Left ventricle myocardium inferior (tissue), 1 donor: ENCODE results near the gene FRAS1. TPM values are rescaled to one million over a fixed set of nuclear protein-coding genes. Genes with fewer than 3 reads are reported as not detected.

Source experiments
- DNase-seq: peaks from one replicate; pipeline ENCODE4 v3.0.0-alpha.2; 2020
- H3K27ac ChIP-seq: fragments of 200-600 bp; replicated peaks from 2 replicates; pipeline ENCODE4 v1.8.0; 2021
- H3K27me3 ChIP-seq: fragments of 200-600 bp; 2 replicates; pipeline ENCODE4 v1.8.0; 2021; ENCODE audit warnings: low read depth
- H3K36me3 ChIP-seq: fragments of 200-600 bp; 2 replicates; pipeline ENCODE4 v1.8.0; 2021
- H3K4me1 ChIP-seq: fragments of 200-600 bp; 2 replicates; pipeline ENCODE4 v1.8.0; 2021
- H3K4me3 ChIP-seq: fragments of 200-600 bp; 2 replicates; pipeline ENCODE4 v1.8.0; 2021; ENCODE audit warnings: mild to moderate bottlenecking, moderate library complexity
- H3K9me3 ChIP-seq: fragments of 200-600 bp; replicated peaks from 2 replicates; pipeline ENCODE4 v1.8.0; 2021
- CTCF ChIP-seq: fragments of 200-600 bp; IDR thresholded peaks from 2 replicates; pipeline ENCODE4 v1.8.0; 2021; ENCODE audit warnings: antibody characterized with exemption, mild to moderate bottlenecking, borderline replicate concordance
- intact Hi-C: fragments of 100-400 bp; cut with micrococcal nuclease; formaldehyde crosslinking; loops from one replicate; pipeline ENCODE4 v1.11.0; 2022
- total RNA-seq: library from RNA; stranded (reverse); fragmentation: NEBNext Ultra II Directional; extraction: Animal tissue kit (Norgen Biotek cat#: 25700); gene quantifications from one replicate; pipeline ENCODE4 v1.2.1, GENCODE V29; 2021
- donor health status: DM: no; HTN: yes; CAD: no; lungs with severe emphysema.

Gene FRAS1
- total RNA-seq, 1 donor from 2014 or later: 1.4 TPM

DNA sequence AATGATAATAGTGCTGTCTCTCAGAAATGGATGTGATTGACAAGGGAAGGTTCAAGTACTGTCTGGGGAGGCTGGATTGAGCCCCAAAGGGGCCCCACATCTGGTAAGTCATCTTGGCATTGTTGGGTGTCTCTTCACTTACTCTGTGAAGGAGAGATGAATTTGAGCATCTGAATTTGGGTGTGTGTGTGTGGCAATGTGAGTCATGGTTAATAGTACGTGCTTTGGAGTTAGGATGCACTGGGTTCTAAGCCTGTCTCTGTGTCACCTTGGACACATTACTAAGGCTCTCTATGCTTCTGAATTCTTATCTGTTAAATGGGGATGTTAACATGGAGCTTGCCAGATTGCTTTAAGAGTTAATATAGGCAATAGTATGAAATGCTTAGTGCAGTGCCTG lies 80.4 kb downstream of the FRAS1 start:
- Histone ChIP-seq H3K4me1 (no peaks in the 10 kb centered on the region), H3K36me3 (no peaks in the 10 kb centered on the region), H3K27me3 (no peaks in the 10 kb centered on the region), H3K4me3 (no peak overlapping the region), H3K9me3 (no peaks in the 10 kb centered on the region), H3K27ac (no peak overlapping the region)
- TF ChIP-seq CTCF: no peak
- intact Hi-C loops: no loop called here
- DNase-seq: no peak

- H3K4me1 ChIP-seq: no peaks in the 10 kb centered on the region
- H3K36me3 ChIP-seq: no peaks in the 10 kb centered on the region
- TF ChIP-seq CTCF: no peak
- H3K4me3 ChIP-seq: no peak overlapping the region
- H3K9me3 ChIP-seq: no peaks in the 10 kb centered on the region
- no peak overlapping the region for H3K27ac ChIP-seq
- no peak for DNase-seq
- no peaks in the 10 kb centered on the region for H3K27me3 ChIP-seq
- intact Hi-C loops: no loop called here
Measured at GRCh38 chr4:78138252-78138651, 81.1 kb downstream of the FRAS1 start.

GRCh38 chr4:78143634-78144033 lies 86.5 kb downstream of the FRAS1 start:
- no peaks in the 10 kb centered on the region for H3K9me3 ChIP-seq
- DNase-seq: no peak
- no peaks in the 10 kb centered on the region for H3K27me3 ChIP-seq
- H3K4me1 ChIP-seq: no peaks in the 10 kb centered on the region
- intact Hi-C loops: no loop called here
- no peak overlapping the region for H3K4me3 ChIP-seq
- no peak overlapping the region for H3K27ac ChIP-seq
- H3K36me3 ChIP-seq: no peaks in the 10 kb centered on the region
- TF ChIP-seq CTCF: no peak

DNA sequence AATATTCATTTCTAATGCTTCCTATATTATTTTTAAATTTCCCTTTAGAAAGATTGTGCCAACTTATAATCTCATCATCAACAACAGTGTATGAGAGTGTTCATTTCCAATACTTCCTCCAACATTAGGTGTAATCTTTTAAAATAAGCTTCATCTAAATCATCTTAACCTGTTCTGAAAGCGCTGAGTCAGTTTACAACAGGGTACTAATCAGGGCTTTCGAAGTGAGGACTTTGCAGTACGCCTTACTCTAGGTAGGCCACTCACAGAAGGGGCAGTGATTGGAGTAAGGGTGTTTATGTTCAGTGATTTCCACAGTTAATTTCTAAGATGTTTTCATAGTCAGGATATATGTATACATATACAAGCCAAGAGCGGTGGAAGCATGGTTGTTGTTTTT lies 87.9 kb downstream of the FRAS1 start:
- no peaks in the 10 kb centered on the region for H3K9me3 ChIP-seq
- H3K27me3 ChIP-seq: no peaks in the 10 kb centered on the region
- TF ChIP-seq CTCF: no peak
- no peak for DNase-seq
- no peaks in the 10 kb centered on the region for H3K4me1 ChIP-seq
- H3K27ac ChIP-seq: no peak overlapping the region
- H3K4me3 ChIP-seq: no peak overlapping the region
- intact Hi-C loops: no loop called here
- H3K36me3 ChIP-seq: no peaks in the 10 kb centered on the region

DNA sequence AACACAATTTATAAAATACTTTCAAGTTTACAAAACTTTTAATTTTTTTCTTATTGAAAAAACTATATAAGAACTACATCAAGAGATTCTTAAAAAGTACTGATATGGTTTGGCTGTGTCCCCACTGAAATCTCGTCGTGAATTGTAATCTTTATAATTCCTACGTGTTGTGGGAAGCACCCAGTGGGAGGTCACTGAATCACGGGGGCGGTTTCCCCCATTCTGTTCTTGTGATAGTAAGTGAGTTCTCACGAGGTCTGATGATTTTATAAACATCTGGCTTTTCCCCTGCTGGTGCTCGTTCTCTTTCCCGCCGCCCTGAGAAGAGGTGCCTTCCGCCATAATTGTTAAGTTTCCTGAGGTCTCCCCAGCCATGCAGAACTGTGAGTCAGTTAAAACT lies 88.5 kb downstream of the FRAS1 start:
- Histone ChIP-seq H3K27me3 (no peaks in the 10 kb centered on the region), H3K4me1 (no peaks in the 10 kb centered on the region), H3K27ac (no peak overlapping the region), H3K36me3 (no peaks in the 10 kb centered on the region), H3K9me3 (no peaks in the 10 kb centered on the region), H3K4me3 (no peak overlapping the region)
- no peak for DNase-seq
- TF ChIP-seq CTCF: no peak
- intact Hi-C loops: no loop called here
